H9 (cell line): Measurements from ENCODE around the gene BLVRB. TPM values are rescaled to one million over a fixed set of nuclear protein-coding genes. Genes with fewer than 3 reads are reported as not detected.
A peak's percentile ranks its signal among the peaks of the same experiment; 100 is the strongest.

ENCODE experiments used
- DNase-seq: peaks from one replicate; pipeline ENCODE4 v3.0.0-alpha.2; 2017
- H2AFZ ChIP-seq: one replicate; pipeline ENCODE4 v1.6.1; 2013; ENCODE audit warnings: mild to moderate bottlenecking, low read length, control low read depth, moderate library complexity
- H2AK5ac ChIP-seq: 2 replicates; pipeline ENCODE4 v1.6.1; 2013; ENCODE audit warnings: low read length, control low read depth, mixed read lengths; ENCODE audit not compliant: insufficient read length
- H2BK120ac ChIP-seq: one replicate; pipeline ENCODE4 v1.6.1; 2013; ENCODE audit warnings: low read depth, mild to moderate bottlenecking, low read length, control low read depth, inconsistent platforms; ENCODE audit not compliant: poor library complexity, severe bottlenecking
- H2BK12ac ChIP-seq: 2 replicates; pipeline ENCODE4 v1.6.1; 2013; ENCODE audit warnings: low read length, control low read depth, mixed read lengths, low read depth; ENCODE audit not compliant: insufficient read length
- H2BK15ac ChIP-seq: 2 replicates; pipeline ENCODE4 v1.6.1; 2013; ENCODE audit warnings: low read depth, low read length, control low read depth
- H2BK20ac ChIP-seq: one replicate; pipeline ENCODE4 v1.6.1; 2013; ENCODE audit warnings: low read depth, mild to moderate bottlenecking, low read length, control low read depth, inconsistent platforms; ENCODE audit not compliant: poor library complexity, severe bottlenecking
- H2BK5ac ChIP-seq: 2 replicates; pipeline ENCODE4 v1.6.1; 2013; ENCODE audit warnings: low read length, control low read depth, mixed read lengths; ENCODE audit not compliant: insufficient read length
- H3K14ac ChIP-seq: 2 replicates; pipeline ENCODE4 v1.6.1; 2013; ENCODE audit warnings: low read length, control low read depth; ENCODE audit not compliant: insufficient read depth
- H3K18ac ChIP-seq: 2 replicates; pipeline ENCODE4 v1.6.1; 2013; ENCODE audit warnings: low read depth, mild to moderate bottlenecking, mixed read lengths, low read length, control low read depth; ENCODE audit not compliant: insufficient read length
- H3K23ac ChIP-seq: 2 replicates; pipeline ENCODE4 v1.6.1; 2013; ENCODE audit warnings: low read length, control low read depth, mixed read lengths, low read depth; ENCODE audit not compliant: insufficient read length
- H3K23me2 ChIP-seq: 2 replicates; pipeline ENCODE4 v1.6.1; 2013; ENCODE audit warnings: low read depth, mild to moderate bottlenecking, mixed read lengths, low read length, control low read depth; ENCODE audit not compliant: insufficient read length, poor library complexity, severe bottlenecking
- H3K27ac ChIP-seq: 2 replicates; pipeline ENCODE4 v1.5.1; 2013; ENCODE audit warnings: low read length, control low read depth, mixed read lengths, low read depth; ENCODE audit not compliant: insufficient read length
- H3K27me3 ChIP-seq: 2 replicates; pipeline ENCODE4 v1.6.1; 2013; ENCODE audit warnings: low read length, control low read depth, inconsistent platforms; ENCODE audit not compliant: insufficient read depth
- H3K4ac ChIP-seq: 2 replicates; pipeline ENCODE4 v1.6.1; 2013; ENCODE audit warnings: low read depth, mild to moderate bottlenecking, control low read depth, inconsistent platforms, low read length, moderate library complexity
- H3K4me1 ChIP-seq: 2 replicates; pipeline ENCODE4 v1.6.1; 2013; ENCODE audit warnings: low read length, control low read depth, inconsistent platforms; ENCODE audit not compliant: insufficient read depth
- H3K4me2 ChIP-seq: 2 replicates; pipeline ENCODE4 v1.6.1; 2013; ENCODE audit warnings: low read length, control low read depth, mixed read lengths; ENCODE audit not compliant: insufficient read length, insufficient read depth
- H3K56ac ChIP-seq: 2 replicates; pipeline ENCODE4 v1.6.1; 2013; ENCODE audit warnings: low read depth, mild to moderate bottlenecking, mixed read lengths, low read length, control low read depth; ENCODE audit not compliant: insufficient read length
- H3K79me1 ChIP-seq: 2 replicates; pipeline ENCODE4 v1.6.1; 2013; ENCODE audit warnings: low read depth, mild to moderate bottlenecking, moderate library complexity, low read length, control low read depth, inconsistent platforms; ENCODE audit not compliant: insufficient read depth, poor library complexity, severe bottlenecking
- H3K79me2 ChIP-seq: 2 replicates; pipeline ENCODE4 v1.6.1; 2013; ENCODE audit warnings: low read length, control low read depth, inconsistent platforms; ENCODE audit not compliant: insufficient read depth
- H3K9ac ChIP-seq: 2 replicates; pipeline ENCODE4 v1.6.1; 2013; ENCODE audit warnings: low read length, control low read depth, mixed read lengths; ENCODE audit not compliant: insufficient read length; ENCODE audit errors: extremely low read depth
- H3K9me3 ChIP-seq: one replicate; pipeline ENCODE4 v1.6.1; 2013; ENCODE audit warnings: low read depth, low read length, inconsistent platforms; ENCODE audit not compliant: control insufficient read depth
- H3T11ph ChIP-seq: one replicate; pipeline ENCODE4 v1.6.1; 2013; ENCODE audit warnings: mild to moderate bottlenecking, low read length, control low read depth, inconsistent platforms
- H4K20me1 ChIP-seq: one replicate; pipeline ENCODE4 v1.6.1; 2013; ENCODE audit not compliant: control insufficient read depth, insufficient read length, insufficient read depth
- H4K5ac ChIP-seq: 2 replicates; pipeline ENCODE4 v1.6.1; 2013; ENCODE audit warnings: low read depth, mild to moderate bottlenecking, mixed read lengths, low read length, control low read depth; ENCODE audit not compliant: insufficient read length
- H4K8ac ChIP-seq: replicated peaks from 2 replicates; pipeline ENCODE4 v1.6.1; 2013; ENCODE audit warnings: low read length, control low read depth, mixed read lengths, low read depth; ENCODE audit not compliant: insufficient read length
- H4K91ac ChIP-seq: 2 replicates; pipeline ENCODE4 v1.6.1; 2013; ENCODE audit warnings: low read depth, mild to moderate bottlenecking, moderate library complexity, mixed read lengths, low read length, control low read depth; ENCODE audit not compliant: insufficient read length
- H3K27ac Mint-ChIP-seq, 3 experiments: 2 replicates in 2 of 3; 3 replicates in 1 of 3; pipeline ENCODE4 v1.8.0; 2020 to 2021; ENCODE audit warnings: mixed read lengths in 3 of 3, mild to moderate bottlenecking in 1 of 3, moderate library complexity in 1 of 3
- H3K27me3 Mint-ChIP-seq: 2 replicates; pipeline ENCODE4 v1.8.0; 2021; ENCODE audit warnings: low read depth, mild to moderate bottlenecking, moderate library complexity, mixed read lengths
- H3K36me3 Mint-ChIP-seq, 3 experiments: 2 replicates in 2 of 3; 3 replicates in 1 of 3; pipeline ENCODE4 v1.8.0; 2020 to 2021; ENCODE audit warnings: low read depth in 3 of 3, mixed read lengths in 3 of 3; ENCODE audit not compliant: insufficient read depth in 1 of 3
- H3K4me1 Mint-ChIP-seq, 2 experiments: 2 replicates each; pipeline ENCODE4 v1.8.0; 2020; ENCODE audit warnings: mixed read lengths in 2 of 2
- H3K4me3 Mint-ChIP-seq, 2 experiments: 2 replicates in 1 of 2; 3 replicates in 1 of 2; pipeline ENCODE4 v1.8.0; 2020 to 2021; ENCODE audit warnings: mild to moderate bottlenecking in 2 of 2, mixed read lengths in 2 of 2, moderate library complexity in 1 of 2
- H3K9me3 Mint-ChIP-seq, 2 experiments: 2 replicates in 1 of 2; 3 replicates in 1 of 2; pipeline ENCODE4 v1.8.0; 2020; ENCODE audit warnings: mild to moderate bottlenecking in 2 of 2, mixed read lengths in 2 of 2, moderate library complexity in 1 of 2
- CTCF ChIP-seq: fragments of 200-600 bp; sonication (generic); conservative IDR thresholded peaks from 3 replicates; pipeline ENCODE4 v1.8.0; 2021; ENCODE audit warnings: antibody characterized with exemption, mild to moderate bottlenecking
- WGBS: extraction: QIAGEN DNeasy Blood & Tissue Kit; methylation state at CpG from one replicate; pipeline ENCODE4 v1.1.7; 2013; ENCODE audit warnings: missing lambda C conversion rate, low lambda C conversion rate, mixed read lengths; ENCODE audit not compliant: insufficient read length; ENCODE audit errors: extremely low coverage; 5-methylcytosine and 5-hydroxymethylcytosine counted together
- total RNA-seq: library from RNA; stranded (reverse); gene quantifications from 2 replicates; pipeline ENCODE4 v1.2.1, GENCODE V29; 2021

Gene BLVRB
- total RNA-seq, 1 experiment from 2014 or later = 27.9 TPM

DNA sequence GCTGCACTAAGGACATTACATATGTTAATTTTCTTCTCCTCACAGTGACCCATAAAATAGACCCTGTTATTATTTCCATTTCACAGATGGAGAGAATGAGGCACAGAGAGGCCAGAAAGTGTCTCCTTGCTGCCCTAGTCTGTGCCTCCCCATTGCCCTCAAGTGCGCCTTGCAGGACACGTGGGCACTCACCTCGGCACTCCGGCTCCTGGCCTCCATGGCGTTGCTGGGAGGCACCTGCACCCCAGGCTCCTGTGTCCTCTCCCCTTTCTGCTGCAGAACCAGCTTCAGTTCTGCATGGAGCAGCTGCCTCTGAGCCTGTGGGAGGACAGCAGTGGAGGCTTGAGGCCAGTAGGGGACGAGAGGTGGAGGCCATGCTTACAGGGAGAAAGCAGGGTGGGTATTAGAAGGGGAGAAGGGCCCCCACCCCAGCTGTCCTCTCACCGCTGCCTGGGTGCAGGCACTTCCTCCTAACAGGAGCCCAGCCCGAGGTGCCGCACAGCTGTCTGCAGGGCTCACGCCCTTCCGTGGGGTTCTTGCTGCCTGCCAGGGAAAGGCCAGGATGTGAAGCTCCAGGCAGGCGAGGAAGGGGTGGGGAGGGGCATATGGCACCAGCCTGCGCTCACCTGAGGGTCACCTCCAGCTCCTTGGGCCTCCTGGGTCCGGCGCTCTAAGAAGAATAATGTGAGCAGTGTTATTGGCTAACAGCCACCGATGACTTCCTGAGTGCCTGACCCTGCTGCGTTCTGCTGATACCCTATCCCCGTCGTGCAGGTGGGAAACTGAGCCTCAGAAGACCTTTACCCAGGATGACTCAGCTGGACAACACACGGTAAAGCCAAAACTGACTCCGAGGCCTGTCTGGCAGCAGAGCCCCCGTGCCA, 57.6 kb downstream of the BLVRB start:
- no peaks in the 10 kb centered on the region for H3K36me3 Mint-ChIP-seq
- Histone ChIP-seq H2BK5ac (no peak overlapping the region), H2AFZ (no peak overlapping the region), H3K14ac (no peak overlapping the region), H3K56ac (no peak overlapping the region), H3K9me3 (no peaks in the 10 kb centered on the region), H3K9ac (no peak overlapping the region), H3K4me1 (peaks cover 3% of the 10 kb centered on the region; the same call in 1 of the 2 replicates), H3K79me1 (no peaks in the 10 kb centered on the region), H4K5ac (no peak overlapping the region), H3K23ac (no peak overlapping the region), H2BK20ac (no peak overlapping the region), H3K27me3 (no peaks in the 10 kb centered on the region), H3K18ac (no peak overlapping the region), H3K23me2 (peaks cover 6% of the 10 kb centered on the region), H3K79me2 (no peaks in the 10 kb centered on the region), H3K4ac (no peak overlapping the region), H2BK12ac (no peak overlapping the region), H3K27ac (no peak overlapping the region), H4K20me1 (no peaks in the 10 kb centered on the region), H3T11ph (no peak overlapping the region), H2BK15ac (no peak overlapping the region), H2AK5ac (no peak overlapping the region), H3K4me2 (no peak overlapping the region), H4K91ac (no peak overlapping the region), H2BK120ac (no peak overlapping the region), H4K8ac (no peak overlapping the region)
- H3K9me3 Mint-ChIP-seq = no peaks in the 10 kb centered on the region; a peak in 1 of 5 replicates
- peaks cover 21 to 40% of the 10 kb centered on the region in 2 experiments for H3K4me1 Mint-ChIP-seq
- no peak overlapping the region; a peak in 1 of 7 replicates for H3K27ac Mint-ChIP-seq
- WGBS = no CpG with 5 or more reads among the region's 22 CpGs
- TF ChIP-seq CTCF = no peak
- H3K4me3 Mint-ChIP-seq = peak overlapping the region in 1 of 2 experiments; percentile 48; a peak in 2 of 5 replicates
- DNase-seq = peak; percentile 30
- peaks cover 2% of the 10 kb centered on the region; the same call in 1 of the 2 replicates for H3K27me3 Mint-ChIP-seq
